BLaER1 treated with 17β-estradiol and CSF1 and Interleukin-3, amounts not matched to agents 10 nM and 100 nM (cell line): Measurements from ENCODE around the gene ANKRD29.

Experiments
- H3K27ac ChIP-seq, 11 experiments: shearing (Covaris generic); formaldehyde crosslinking; 2 replicates each; pipeline ENCODE4 v1.8.1; 2022
- H3K27me3 ChIP-seq, 11 experiments: shearing (Covaris generic); formaldehyde crosslinking; 2 replicates each; pipeline ENCODE4 v1.8.1; 2022
- H3K36me3 ChIP-seq, 11 experiments: shearing (Covaris generic); formaldehyde crosslinking; 2 replicates each; pipeline ENCODE4 v1.8.1; 2022
- H3K4me1 ChIP-seq, 10 experiments: shearing (Covaris generic); formaldehyde crosslinking; 2 replicates each; pipeline ENCODE4 v1.8.1; 2022
- H3K4me2 ChIP-seq, 11 experiments: shearing (Covaris generic); formaldehyde crosslinking; 2 replicates each; pipeline ENCODE4 v1.8.1; 2022
- H3K4me3 ChIP-seq, 10 experiments: shearing (Covaris generic); formaldehyde crosslinking; 2 replicates each; pipeline ENCODE4 v1.8.1; 2022
- H3K9ac ChIP-seq, 11 experiments: shearing (Covaris generic); formaldehyde crosslinking; 2 replicates each; pipeline ENCODE4 v1.8.1; 2022
- H3K9me3 ChIP-seq, 11 experiments: shearing (Covaris generic); formaldehyde crosslinking; replicated peaks in 1 of 11; 2 replicates each; pipeline ENCODE4 v1.8.1; 2022
- H4K20me1 ChIP-seq, 11 experiments: shearing (Covaris generic); formaldehyde crosslinking; 2 replicates each; pipeline ENCODE4 v1.8.1; 2022
- Cebpa-rat ChIP-seq, 11 experiments: shearing (Covaris generic); IDR thresholded peaks; 2 replicates each; pipeline ENCODE4 v1.8.1; 2022

ANKRD29 gene

DNA sequence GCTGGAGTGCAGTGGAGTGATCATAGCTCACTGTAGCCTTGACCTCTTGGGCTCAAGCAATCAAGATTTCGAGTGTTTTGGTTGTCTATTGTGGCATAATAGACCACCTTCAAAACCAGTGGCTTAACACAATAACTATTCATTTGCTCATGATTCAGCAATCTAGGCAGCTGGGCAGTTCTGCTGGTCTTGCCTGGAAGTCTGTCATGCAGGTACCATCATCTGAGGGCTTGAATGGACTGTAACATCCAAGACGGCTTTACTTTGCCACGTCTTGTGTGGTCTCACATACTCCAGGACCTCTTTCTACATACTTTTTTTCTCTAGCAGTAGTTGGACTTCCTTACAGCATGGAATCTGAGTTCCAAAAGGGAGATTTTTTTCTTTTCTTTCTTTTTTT, 13.2 kb upstream of the ANKRD29 start:
- H3K9me3 ChIP-seq: no peaks in the 10 kb centered on the region

DNA sequence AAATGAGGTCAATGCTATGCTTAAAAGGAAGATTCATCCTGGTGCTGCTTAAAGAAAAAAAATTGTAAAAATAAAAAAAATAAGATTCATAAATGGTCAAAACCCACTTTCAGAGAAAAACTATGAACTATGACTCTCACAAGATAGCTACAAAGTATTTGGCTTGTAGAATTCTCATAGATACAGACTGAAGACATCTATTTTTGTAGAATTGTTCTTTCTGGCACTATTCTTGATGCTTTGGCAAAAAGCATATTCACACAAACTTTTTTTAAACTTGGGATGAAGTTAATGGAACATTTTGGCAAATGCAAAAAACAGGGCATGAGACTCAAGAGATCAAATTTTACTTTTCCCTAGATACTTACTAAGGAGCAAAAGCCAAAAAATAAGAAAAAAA, 12.5 kb upstream of the ANKRD29 start:
- Histone ChIP-seq H3K27ac (no peak overlapping the region), H3K9me3 (no peaks in the 10 kb centered on the region), H3K27me3 (no peaks in the 10 kb centered on the region), H3K36me3 (no peaks in the 10 kb centered on the region), H4K20me1 (no peaks in the 10 kb centered on the region), H3K4me1 (peaks cover 10 to 23% (median 19%) of the 10 kb centered on the region in 10 experiments), H3K4me2 (no peak overlapping the region), H3K4me3 (no peak overlapping the region), H3K9ac (no peak overlapping the region)
- TF ChIP-seq Cebpa-rat (IDR thresholded peaks at IDR 0.05): no peak

More for the DNA sequence above, 13.2 kb upstream of the ANKRD29 start:
- no peaks in the 10 kb centered on the region for H4K20me1 ChIP-seq
- H3K4me1 ChIP-seq: peaks cover 10 to 17% (median 15%) of the 10 kb centered on the region in 10 experiments
- no peak overlapping the region for H3K9ac ChIP-seq
- H3K36me3 ChIP-seq: no peaks in the 10 kb centered on the region
- no peaks in the 10 kb centered on the region for H3K27me3 ChIP-seq
- H3K4me2 ChIP-seq: no peak overlapping the region
- no peak overlapping the region for H3K27ac ChIP-seq
- H3K4me3 ChIP-seq: no peak overlapping the region
- TF ChIP-seq Cebpa-rat (IDR thresholded peaks at IDR 0.05): no peak

DNA sequence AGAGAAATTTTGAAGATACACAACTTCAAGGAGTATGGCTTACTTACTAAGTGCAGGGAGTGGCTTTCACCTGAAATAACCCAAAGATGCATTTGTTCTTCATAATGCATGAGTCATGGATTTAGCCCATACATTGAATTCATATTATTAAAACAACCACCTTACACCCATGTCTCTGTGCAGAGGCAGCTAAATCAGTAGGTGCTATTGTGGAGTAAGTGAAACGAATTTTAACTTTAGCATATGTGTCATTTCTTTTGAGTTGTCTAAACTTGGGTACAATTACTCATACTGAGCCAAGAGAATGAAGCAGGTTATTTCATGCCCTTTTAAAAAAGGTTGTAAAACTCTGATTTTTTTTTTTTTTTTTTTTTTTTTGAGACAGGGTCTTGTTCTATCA, 11.0 kb upstream of the ANKRD29 start:
- H3K9me3 ChIP-seq: no peaks in the 10 kb centered on the region
- no peak overlapping the region for H3K4me2 ChIP-seq
- no peak overlapping the region for H3K4me3 ChIP-seq
- no peaks in the 10 kb centered on the region for H4K20me1 ChIP-seq
- peaks cover 10 to 37% (median 28%) of the 10 kb centered on the region in 10 experiments for H3K4me1 ChIP-seq
- no peak overlapping the region for H3K27ac ChIP-seq
- H3K27me3 ChIP-seq: no peaks in the 10 kb centered on the region
- TF ChIP-seq Cebpa-rat (IDR thresholded peaks at IDR 0.05): no peak
- H3K36me3 ChIP-seq: no peaks in the 10 kb centered on the region
- no peak overlapping the region for H3K9ac ChIP-seq

GRCh38 chr18:23671564-23671963, 8.9 kb upstream of the ANKRD29 start:
- Histone ChIP-seq H3K4me1 (peaks cover 10 to 41% (median 30%) of the 10 kb centered on the region in 10 experiments), H3K27ac (peak overlapping the region in 6 of 11 experiments; percentile 50 to 75 (median 70); a peak in 12 of 22 replicates), H3K27me3 (no peaks in the 10 kb centered on the region), H4K20me1 (no peaks in the 10 kb centered on the region), H3K9ac (peak overlapping the region in 5 of 11 experiments; percentile 11 to 54 (median 29); a peak in 8 of 22 replicates), H3K36me3 (no peaks in the 10 kb centered on the region), H3K4me3 (no peak overlapping the region), H3K9me3 (no peaks in the 10 kb centered on the region), H3K4me2 (peak overlapping the region; percentile 55 to 91 (median 72))
- peak in 2 of 11 experiments; percentile 40 to 42; a peak in 3 of 22 replicates for TF ChIP-seq Cebpa-rat (IDR thresholded peaks at IDR 0.05)

- no peak for TF ChIP-seq Cebpa-rat (IDR thresholded peaks at IDR 0.05)
Observed at GRCh38 chr18:23669804-23670405, 7.2 kb upstream of the ANKRD29 start.

GRCh38 chr18:23669202-23669766, 6.6 kb upstream of the ANKRD29 start:
- H3K9me3 ChIP-seq: no peaks in the 10 kb centered on the region
- H3K27ac ChIP-seq: no peak overlapping the region
- peaks cover 0 to 6% (median 2%) of the 10 kb centered on the region in 11 experiments; a peak in 8 of 22 replicates for H3K27me3 ChIP-seq
- peak overlapping the region in 9 of 11 experiments; percentile 2 to 63 (median 54); a peak in 17 of 22 replicates for H3K4me2 ChIP-seq
- H3K36me3 ChIP-seq: no peaks in the 10 kb centered on the region
- no peak overlapping the region for H3K4me3 ChIP-seq
- H4K20me1 ChIP-seq: no peaks in the 10 kb centered on the region
- TF ChIP-seq Cebpa-rat (IDR thresholded peaks at IDR 0.05): no peak
- H3K9ac ChIP-seq: no peak overlapping the region
- peaks cover 23 to 56% (median 41%) of the 10 kb centered on the region in 10 experiments for H3K4me1 ChIP-seq

More at GRCh38 chr18:23669804-23670405, 7.2 kb upstream of the ANKRD29 start:
- H3K27ac ChIP-seq: peak overlapping the region in 2 of 11 experiments; percentile 67 to 74; a peak in 2 of 22 replicates
- no peaks in the 10 kb centered on the region for H3K36me3 ChIP-seq
- peak overlapping the region in 7 of 11 experiments; percentile 41 to 63 (median 56); a peak in 9 of 22 replicates for H3K4me2 ChIP-seq
- H3K9ac ChIP-seq: no peak overlapping the region
- H3K27me3 ChIP-seq: peaks cover 0 to under 1% (median 0%) of the 10 kb centered on the region in 11 experiments; a peak in 2 of 22 replicates
- H4K20me1 ChIP-seq: no peaks in the 10 kb centered on the region
- H3K4me1 ChIP-seq: peaks cover 22 to 54% (median 39%) of the 10 kb centered on the region in 10 experiments
- no peak overlapping the region for H3K4me3 ChIP-seq
- no peaks in the 10 kb centered on the region for H3K9me3 ChIP-seq

GRCh38 chr18:23668731-23669130, 6.0 kb upstream of the ANKRD29 start:
- Histone ChIP-seq H3K4me3 (no peak overlapping the region), H3K27ac (no peak overlapping the region), H3K4me1 (peaks cover 23 to 56% (median 41%) of the 10 kb centered on the region in 10 experiments), H3K36me3 (no peaks in the 10 kb centered on the region), H3K9me3 (no peaks in the 10 kb centered on the region), H3K9ac (no peak overlapping the region), H3K27me3 (peaks cover 0 to 11% (median 5%) of the 10 kb centered on the region in 11 experiments; a peak in 17 of 22 replicates), H3K4me2 (peak overlapping the region in 9 of 11 experiments; percentile 2 to 63 (median 54); a peak in 16 of 22 replicates), H4K20me1 (no peaks in the 10 kb centered on the region)
- no peak for TF ChIP-seq Cebpa-rat (IDR thresholded peaks at IDR 0.05)

DNA sequence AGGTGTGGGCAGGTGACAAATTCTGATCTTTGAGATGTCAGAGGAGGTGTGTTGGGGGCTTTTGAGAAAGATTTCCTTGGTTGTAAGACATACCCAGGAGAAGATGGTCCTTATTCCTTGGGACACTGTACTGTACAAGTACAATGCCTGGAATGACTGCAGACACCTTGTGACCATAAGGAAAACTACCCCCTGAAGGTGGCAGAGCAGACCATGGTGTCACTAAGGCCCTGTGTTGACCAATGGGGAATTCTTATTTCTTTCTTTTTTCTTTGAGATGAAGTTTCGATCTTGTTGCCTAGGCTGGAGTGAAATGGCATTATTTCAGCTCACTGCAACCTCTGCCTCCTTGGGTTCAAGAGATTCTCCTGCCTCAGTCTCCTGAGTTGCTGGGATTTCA, 4.4 kb upstream of the ANKRD29 start:
- H3K27ac ChIP-seq: no peak overlapping the region
- H4K20me1 ChIP-seq: 0 out of 22 replicates have a peak, but pooled peaks cover 0 to 1% (median 0%) of the 10 kb centered on the region in 11 experiments
- H3K36me3 ChIP-seq: no peaks in the 10 kb centered on the region
- TF ChIP-seq Cebpa-rat (IDR thresholded peaks at IDR 0.05): no peak
- H3K4me1 ChIP-seq: peaks cover 35 to 65% (median 50%) of the 10 kb centered on the region in 10 experiments
- H3K4me3 ChIP-seq: no peak overlapping the region
- peaks cover 14 to 27% (median 21%) of the 10 kb centered on the region in 11 experiments for H3K27me3 ChIP-seq
- no peak overlapping the region for H3K4me2 ChIP-seq
- H3K9me3 ChIP-seq: no peaks in the 10 kb centered on the region
- H3K9ac ChIP-seq: no peak overlapping the region

DNA sequence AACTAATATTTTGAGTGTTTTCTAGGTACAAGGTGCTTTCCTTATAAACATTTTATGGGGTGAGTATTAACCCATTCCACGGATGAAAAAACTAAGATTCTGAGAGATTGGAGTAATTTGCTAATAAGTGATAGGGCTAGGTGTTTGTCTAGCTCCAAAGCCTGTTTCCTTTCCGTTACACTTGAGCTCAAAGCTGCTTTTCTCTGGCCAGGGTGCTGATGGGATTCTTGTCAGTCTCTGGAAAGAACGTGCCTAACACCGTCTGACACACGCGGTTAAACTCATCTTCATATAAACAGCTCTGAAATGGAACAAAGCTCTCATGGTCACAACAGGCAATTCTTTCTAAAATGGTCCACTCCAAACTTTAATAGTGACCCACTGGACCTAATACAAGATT, 2.0 kb upstream of the ANKRD29 start:
- peak overlapping the region in 5 of 11 experiments; percentile 3 to 49 (median 38); a peak in 5 of 22 replicates for H3K4me2 ChIP-seq
- H3K9me3 ChIP-seq: no peaks in the 10 kb centered on the region
- H3K27ac ChIP-seq: no peak overlapping the region
- H3K27me3 ChIP-seq: peaks cover 36 to 50% (median 44%) of the 10 kb centered on the region in 11 experiments
- peaks cover 28 to 51% (median 38%) of the 10 kb centered on the region in 10 experiments for H3K4me1 ChIP-seq
- H3K4me3 ChIP-seq: no peak overlapping the region
- H3K9ac ChIP-seq: no peak overlapping the region
- 0 out of 22 replicates have a peak, but pooled peaks cover 0 to 5% (median 0%) of the 10 kb centered on the region in 11 experiments for H4K20me1 ChIP-seq
- no peaks in the 10 kb centered on the region for H3K36me3 ChIP-seq
- no peak for TF ChIP-seq Cebpa-rat (IDR thresholded peaks at IDR 0.05)
